ENCODE results near the gene CA9. TPM values are rescaled to one million over a fixed set of nuclear protein-coding genes. Genes with fewer than 3 reads are reported as not detected.
A peak's percentile ranks its signal among the peaks of the same experiment; 100 is the strongest.

The CA9 gene
- polyA plus RNA-seq, 4 donors, result 0.09 to 172 (median 4.4) TPM

- DNase-seq, result peak; percentile 62 to 71
- Histone ChIP-seq H3K27me3 (ENCODE audit: control insufficient read depth in 3 of 3, insufficient read depth in 3 of 3, low read length in 3 of 3) (no peaks in the 10 kb centered on the region), H3K4me1 (ENCODE audit: control insufficient read depth in 3 of 3, insufficient read depth in 2 of 3, low read depth in 1 of 3, low read length in 2 of 3) (peaks cover 0 to 7% (median 0%) of the 10 kb centered on the region in 3 donors), H3K9me3 (ENCODE audit: control insufficient read depth in 2 of 2, insufficient read depth in 1 of 2, low read depth in 1 of 2, low read length in 1 of 2) (no peaks in the 10 kb centered on the region), H3K36me3 (ENCODE audit: control insufficient read depth in 3 of 3, insufficient read depth in 2 of 3, low read depth in 1 of 3, low read length in 3 of 3) (peaks cover 19 to 48% (median 39%) of the 10 kb centered on the region in 3 donors), H3K27ac (ENCODE audit: low read depth in 1 of 3, low read length in 2 of 3) (peak overlapping the region in 1 of 3 donors; percentile 61), H3K4me3 (ENCODE audit: low read depth in 1 of 3, low read length in 3 of 3) (no peak overlapping the region)
- WGBS, 3 donors, result 35 to 38% (median 35%) methylated on average over 9 of the region's 9 CpGs
- no peak for FAIRE-seq
Observed at GRCh38 chr9:35696520-35697215, 22.9 kb downstream of the CA9 start.

DNA sequence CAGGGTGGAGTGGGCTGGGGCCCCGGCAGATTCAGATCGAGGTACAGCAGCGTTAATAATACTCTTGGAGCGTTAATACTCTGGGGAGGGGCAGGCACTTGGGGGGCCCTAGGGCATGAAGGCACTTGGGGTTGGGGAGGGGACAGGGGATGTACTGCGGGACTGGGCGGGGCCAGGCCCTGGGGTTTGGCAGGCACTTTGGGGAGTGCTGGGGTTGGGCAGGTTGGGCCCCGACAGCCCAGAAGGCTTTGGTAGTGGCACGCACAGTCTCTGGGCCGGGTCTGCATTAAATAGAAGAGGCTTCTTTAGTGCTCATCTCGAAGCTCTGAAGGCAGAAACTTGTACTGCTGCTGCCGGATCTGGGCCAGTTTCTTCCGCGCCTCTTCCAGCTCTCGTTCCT lies 23.8 kb downstream of the CA9 start:
- FAIRE-seq, result no peak
- 78 to 85% (median 80%) methylated on average over 14 of the region's 14 CpGs for WGBS, 3 donors

GRCh38 chr9:35698231-35698630 lies 24.5 kb downstream of the CA9 start:
- H3K4me3 ChIP-seq (ENCODE audit: low read depth in 1 of 3, low read length in 3 of 3), result no peak overlapping the region
- no peak for FAIRE-seq
- H3K36me3 ChIP-seq (ENCODE audit: control insufficient read depth in 3 of 3, insufficient read depth in 2 of 3, low read depth in 1 of 3, low read length in 3 of 3), result peaks cover 22 to 60% (median 42%) of the 10 kb centered on the region in 3 donors
- no peaks in the 10 kb centered on the region for H3K27me3 ChIP-seq (ENCODE audit: control insufficient read depth in 3 of 3, insufficient read depth in 3 of 3, low read length in 3 of 3)
- no peaks in the 10 kb centered on the region for H3K9me3 ChIP-seq (ENCODE audit: control insufficient read depth in 2 of 2, insufficient read depth in 1 of 2, low read depth in 1 of 2, low read length in 1 of 2)
- peaks cover 0 to 7% (median 0%) of the 10 kb centered on the region in 3 donors for H3K4me1 ChIP-seq (ENCODE audit: control insufficient read depth in 3 of 3, insufficient read depth in 2 of 3, low read depth in 1 of 3, low read length in 2 of 3)
- H3K27ac ChIP-seq (ENCODE audit: low read depth in 1 of 3, low read length in 2 of 3), result no peak overlapping the region
- no peak for DNase-seq
- 88 to 90% (median 88%) methylated on average over 5 of the region's 5 CpGs for WGBS, 3 donors

More for the DNA sequence above, 23.8 kb downstream of the CA9 start:
- no peaks in the 10 kb centered on the region for H3K27me3 ChIP-seq (ENCODE audit: control insufficient read depth in 3 of 3, insufficient read depth in 3 of 3, low read length in 3 of 3)
- H3K4me3 ChIP-seq (ENCODE audit: low read depth in 1 of 3, low read length in 3 of 3), result no peak overlapping the region
- no peaks in the 10 kb centered on the region for H3K9me3 ChIP-seq (ENCODE audit: control insufficient read depth in 2 of 2, insufficient read depth in 1 of 2, low read depth in 1 of 2, low read length in 1 of 2)
- peaks cover 0 to 7% (median 0%) of the 10 kb centered on the region in 3 donors for H3K4me1 ChIP-seq (ENCODE audit: control insufficient read depth in 3 of 3, insufficient read depth in 2 of 3, low read depth in 1 of 3, low read length in 2 of 3)
- no peak for DNase-seq
- H3K36me3 ChIP-seq (ENCODE audit: control insufficient read depth in 3 of 3, insufficient read depth in 2 of 3, low read depth in 1 of 3, low read length in 3 of 3), result peaks cover 19 to 52% (median 39%) of the 10 kb centered on the region in 3 donors
- no peak overlapping the region for H3K27ac ChIP-seq (ENCODE audit: low read depth in 1 of 3, low read length in 2 of 3)

- H3K4me1 ChIP-seq (ENCODE audit: control insufficient read depth in 3 of 3, insufficient read depth in 2 of 3, low read depth in 1 of 3, low read length in 2 of 3), result peaks cover 0 to 7% (median 0%) of the 10 kb centered on the region in 3 donors
- H3K9me3 ChIP-seq (ENCODE audit: control insufficient read depth in 2 of 2, insufficient read depth in 1 of 2, low read depth in 1 of 2, low read length in 1 of 2), result no peaks in the 10 kb centered on the region
- H3K36me3 ChIP-seq (ENCODE audit: control insufficient read depth in 3 of 3, insufficient read depth in 2 of 3, low read depth in 1 of 3, low read length in 3 of 3), result peaks cover 36 to 78% (median 56%) of the 10 kb centered on the region in 3 donors
- 86 to 90% (median 90%) methylated on average over 11 of the region's 11 CpGs for WGBS, 3 donors
- no peak for FAIRE-seq
- DNase-seq, result no peak
- H3K27ac ChIP-seq (ENCODE audit: low read depth in 1 of 3, low read length in 2 of 3), result no peak overlapping the region
- no peak overlapping the region for H3K4me3 ChIP-seq (ENCODE audit: low read depth in 1 of 3, low read length in 3 of 3)
- H3K27me3 ChIP-seq (ENCODE audit: control insufficient read depth in 3 of 3, insufficient read depth in 3 of 3, low read length in 3 of 3), result no peaks in the 10 kb centered on the region
Observed at GRCh38 chr9:35700031-35700430, 26.3 kb downstream of the CA9 start.

DNA sequence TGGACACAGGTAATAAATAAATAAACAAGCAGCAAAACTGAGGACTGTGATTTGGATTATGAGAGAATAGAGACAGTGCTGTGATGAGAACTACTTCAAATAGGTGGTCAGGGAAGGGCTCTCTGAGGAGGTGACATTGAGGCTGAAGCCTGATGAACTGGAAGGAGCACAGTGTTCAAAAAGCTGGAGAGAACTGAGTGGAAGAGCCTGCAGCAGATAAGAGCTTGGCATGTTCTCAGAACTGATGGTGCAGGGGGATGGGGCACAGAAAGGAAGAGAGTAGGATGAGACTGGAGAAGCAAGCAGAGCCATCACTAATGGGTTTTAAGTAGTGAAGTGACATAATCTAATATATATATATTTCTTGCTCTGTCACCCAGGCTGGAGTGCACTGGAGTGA lies 27.2 kb downstream of the CA9 start:
- Histone ChIP-seq H3K9me3 (ENCODE audit: control insufficient read depth in 2 of 2, insufficient read depth in 1 of 2, low read depth in 1 of 2, low read length in 1 of 2) (no peaks in the 10 kb centered on the region), H3K4me3 (ENCODE audit: low read depth in 1 of 3, low read length in 3 of 3) (no peak overlapping the region), H3K36me3 (ENCODE audit: control insufficient read depth in 3 of 3, insufficient read depth in 2 of 3, low read depth in 1 of 3, low read length in 3 of 3) (peaks cover 45 to 87% (median 65%) of the 10 kb centered on the region in 3 donors), H3K4me1 (ENCODE audit: control insufficient read depth in 3 of 3, insufficient read depth in 2 of 3, low read depth in 1 of 3, low read length in 2 of 3) (peaks cover 0 to 3% (median 0%) of the 10 kb centered on the region in 3 donors), H3K27me3 (ENCODE audit: control insufficient read depth in 3 of 3, insufficient read depth in 3 of 3, low read length in 3 of 3) (no peaks in the 10 kb centered on the region), H3K27ac (ENCODE audit: low read depth in 1 of 3, low read length in 2 of 3) (no peak overlapping the region)
- DNase-seq (no peak), FAIRE-seq (no peak)

- Histone ChIP-seq H3K36me3 (ENCODE audit: control insufficient read depth in 3 of 3, insufficient read depth in 2 of 3, low read depth in 1 of 3, low read length in 3 of 3) (peaks cover 54 to 89% (median 76%) of the 10 kb centered on the region in 3 donors), H3K9me3 (ENCODE audit: control insufficient read depth in 2 of 2, insufficient read depth in 1 of 2, low read depth in 1 of 2, low read length in 1 of 2) (no peaks in the 10 kb centered on the region), H3K27ac (ENCODE audit: low read depth in 1 of 3, low read length in 2 of 3) (no peak overlapping the region), H3K27me3 (ENCODE audit: control insufficient read depth in 3 of 3, insufficient read depth in 3 of 3, low read length in 3 of 3) (no peaks in the 10 kb centered on the region), H3K4me3 (ENCODE audit: low read depth in 1 of 3, low read length in 3 of 3) (no peak overlapping the region), H3K4me1 (ENCODE audit: control insufficient read depth in 3 of 3, insufficient read depth in 2 of 3, low read depth in 1 of 3, low read length in 2 of 3) (no peaks in the 10 kb centered on the region)
- 93 to 98% (median 96%) methylated on average over 6 to 7 of the region's 7 CpGs for WGBS, 3 donors
- DNase-seq (no peak), FAIRE-seq (no peak)
Observed at GRCh38 chr9:35702696-35703095, 29.0 kb downstream of the CA9 start.

DNA sequence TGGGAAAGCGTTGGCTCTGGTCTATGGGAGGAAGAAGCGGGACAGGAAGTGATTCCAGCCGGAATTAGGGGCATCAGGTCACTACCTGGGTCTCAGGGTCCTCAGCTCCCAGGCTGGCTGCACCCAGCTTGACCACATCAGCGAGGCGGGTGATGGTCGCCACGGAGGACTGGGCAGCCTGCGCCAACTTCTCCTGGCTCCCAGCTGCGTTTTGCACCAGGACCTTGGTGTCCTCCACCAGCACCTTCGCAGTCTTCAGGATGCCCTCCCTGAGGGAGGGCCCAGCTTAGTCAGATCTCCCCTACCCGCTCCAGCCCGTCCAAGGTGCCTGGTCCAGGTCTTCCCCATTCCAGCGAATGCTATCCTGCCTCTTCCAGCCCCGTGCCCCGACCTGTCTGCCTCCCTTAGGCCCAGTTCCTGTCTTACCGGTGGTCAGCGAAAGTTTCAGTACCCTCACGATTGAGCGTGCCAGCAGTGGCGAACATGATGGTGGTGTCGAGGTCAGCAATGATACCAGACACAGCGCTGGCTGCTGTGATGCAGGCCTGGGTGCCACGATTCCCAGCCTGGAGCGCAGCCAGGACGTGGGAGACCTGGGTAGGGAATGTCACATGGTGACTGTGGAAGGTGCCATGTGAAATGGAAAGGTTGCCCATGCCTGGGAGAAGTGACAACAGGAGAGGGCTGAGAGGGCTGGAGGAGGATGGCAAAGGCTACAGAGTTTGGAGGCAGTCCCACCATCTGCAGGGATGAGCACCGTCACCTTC lies 30.4 kb downstream of the CA9 start:
- Histone ChIP-seq H3K36me3 (ENCODE audit: control insufficient read depth in 3 of 3, insufficient read depth in 2 of 3, low read depth in 1 of 3, low read length in 3 of 3) (peaks cover 53 to 83% (median 71%) of the 10 kb centered on the region in 3 donors), H3K9me3 (ENCODE audit: control insufficient read depth in 2 of 2, insufficient read depth in 1 of 2, low read depth in 1 of 2, low read length in 1 of 2) (no peaks in the 10 kb centered on the region), H3K4me3 (ENCODE audit: low read depth in 1 of 3, low read length in 3 of 3) (no peak overlapping the region), H3K4me1 (ENCODE audit: control insufficient read depth in 3 of 3, insufficient read depth in 2 of 3, low read depth in 1 of 3, low read length in 2 of 3) (no peaks in the 10 kb centered on the region), H3K27me3 (ENCODE audit: control insufficient read depth in 3 of 3, insufficient read depth in 3 of 3, low read length in 3 of 3) (no peaks in the 10 kb centered on the region), H3K27ac (ENCODE audit: low read depth in 1 of 3, low read length in 2 of 3) (no peak overlapping the region)
- 95 to 97% (median 96%) methylated on average over 26 of the region's 26 CpGs for WGBS, 3 donors
- FAIRE-seq (no peak), DNase-seq (no peak)

GRCh38 chr9:35705372-35705771 lies 31.6 kb downstream of the CA9 start:
- Histone ChIP-seq H3K27me3 (ENCODE audit: control insufficient read depth in 3 of 3, insufficient read depth in 3 of 3, low read length in 3 of 3) (no peaks in the 10 kb centered on the region), H3K27ac (ENCODE audit: low read depth in 1 of 3, low read length in 2 of 3) (no peak overlapping the region), H3K4me3 (ENCODE audit: low read depth in 1 of 3, low read length in 3 of 3) (no peak overlapping the region), H3K4me1 (ENCODE audit: control insufficient read depth in 3 of 3, insufficient read depth in 2 of 3, low read depth in 1 of 3, low read length in 2 of 3) (no peaks in the 10 kb centered on the region), H3K36me3 (ENCODE audit: control insufficient read depth in 3 of 3, insufficient read depth in 2 of 3, low read depth in 1 of 3, low read length in 3 of 3) (peaks cover 48 to 79% (median 63%) of the 10 kb centered on the region in 3 donors), H3K9me3 (ENCODE audit: control insufficient read depth in 2 of 2, insufficient read depth in 1 of 2, low read depth in 1 of 2, low read length in 1 of 2) (no peaks in the 10 kb centered on the region)
- FAIRE-seq, result no peak
- DNase-seq, result no peak
- 75 to 90% (median 76%) methylated on average over 8 of the region's 8 CpGs for WGBS, 3 donors
